Measurements from ENCODE around the gene KDM4B. TPM values are rescaled to one million over a fixed set of nuclear protein-coding genes. Genes with fewer than 3 reads are reported as not detected.

Gene KDM4B
- total and polyA plus RNA-seq, 2 of the 8 experiments (the other 6 are each of a cell fraction or from before 2014, with no cell fraction given) = 12.0 to 31.9 TPM

DNA sequence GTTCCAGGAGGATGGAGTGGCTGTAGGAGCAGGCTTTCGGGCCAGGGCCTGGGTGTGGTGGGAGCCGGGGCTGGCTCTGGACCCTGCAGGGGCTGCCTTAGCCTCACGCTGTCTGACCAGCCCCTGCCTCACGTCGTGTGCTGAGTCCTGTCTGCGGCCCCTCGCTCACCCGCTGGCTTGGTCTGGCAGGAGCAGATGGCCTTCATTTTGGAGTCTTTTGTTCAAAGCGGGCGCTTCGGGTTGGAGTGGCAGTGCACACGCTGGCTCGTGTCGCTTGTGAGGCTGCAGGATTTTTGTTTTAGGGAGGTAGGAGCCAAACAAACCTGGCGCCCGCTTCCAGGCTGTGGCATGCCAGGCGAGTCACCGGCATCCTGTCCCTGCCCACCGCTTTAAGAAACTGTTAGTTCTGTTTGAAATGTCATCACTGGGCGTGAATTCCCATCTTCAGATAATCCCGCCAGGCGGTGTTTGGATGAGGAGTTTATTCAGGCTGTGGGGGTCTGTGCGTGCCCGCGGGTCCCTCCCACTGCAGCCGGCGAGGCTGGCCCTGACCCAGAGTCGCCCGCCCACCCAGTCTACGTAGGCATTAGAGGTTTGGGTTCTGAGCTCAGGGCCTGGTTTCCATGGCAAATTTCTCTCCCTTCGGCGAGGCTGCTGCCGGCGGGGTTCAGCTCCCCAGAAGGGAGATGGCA lies 89.8 kb downstream of the KDM4B start:
- no peak overlapping the region for H2BK5ac ChIP-seq (ENCODE audit: low read depth, low read length)
- H3K4me1 ChIP-seq (replicated peaks in 1 of 4; ENCODE audit: control insufficient read depth in 3 of 4, insufficient read depth in 4 of 4, low read length in 3 of 4) = peaks cover 0 to 9% (median 0%) of the 10 kb centered on the region in 4 experiments; a peak in 3 of 7 replicates
- H3K4me2 ChIP-seq (ENCODE audit: insufficient read depth in 1 of 2, low read depth in 2 of 2, low read length in 2 of 2) = no peak overlapping the region
- no peak overlapping the region for H3K9ac ChIP-seq (replicated peaks in 1 of 4; ENCODE audit: extremely low read depth in 1 of 4, low read depth in 3 of 4, low read length in 3 of 4)
- H3K23ac ChIP-seq (ENCODE audit: insufficient read length) = no peak overlapping the region
- WGBS, 2 experiments (ENCODE audit: extremely low coverage in 1 of 2, insufficient coverage in 1 of 2, insufficient read length in 1 of 2, insufficient replicate concordance in 2 of 2, low coverage in 1 of 2, low lambda C conversion rate in 2 of 2, missing lambda C conversion rate in 1 of 2) = 90% methylated on average over 32 of the region's 34 CpGs; no CpG with 5 or more reads in 1 of the 2 experiments
- H3K79me1 ChIP-seq (ENCODE audit: low read depth, low read length) = peaks cover 2% of the 10 kb centered on the region; the same call in 1 of the 2 replicates
- peaks cover 0 to 6% of the 10 kb centered on the region in 2 experiments for H4K20me1 ChIP-seq (replicated peaks in 1 of 2; ENCODE audit: control insufficient read depth in 1 of 2, insufficient read depth in 2 of 2, low read length in 2 of 2)
- H3K9me3 ChIP-seq (ENCODE audit: insufficient read depth in 2 of 2, low read depth in 1 of 2, low read length in 1 of 2) = peaks cover 7 to 12% of the 10 kb centered on the region in 2 experiments; a peak in 3 of 4 replicates
- H3K27ac ChIP-seq (ENCODE audit: low read depth, low read length) = no peak overlapping the region
- H3K27me3 ChIP-seq (replicated peaks in 1 of 4; ENCODE audit: control insufficient read depth in 3 of 4, extremely low read depth in 1 of 4, insufficient read depth in 3 of 4, low read length in 3 of 4) = no peaks in the 10 kb centered on the region
- TF ChIP-seq POU5F1 (IDR thresholded peaks at IDR 0.05; ENCODE audit: low read depth, low read length) = no peak
- no peak for TF ChIP-seq RNF2 (IDR thresholded peaks at IDR 0.05; ENCODE audit: borderline replicate concordance, low read depth, low read length, missing control alignments, poor library complexity, severe bottlenecking)
- TF ChIP-seq TAF1 (IDR thresholded peaks at IDR 0.05; ENCODE audit: low read depth, low read length) = no peak
- no peak for TF ChIP-seq NRF1 (IDR thresholded peaks at IDR 0.05; ENCODE audit: low read depth, low read length)
- no peak for TF ChIP-seq TCF12 (IDR thresholded peaks at IDR 0.05; ENCODE audit: low read depth, low read length)
- TF ChIP-seq, protein P1, sequence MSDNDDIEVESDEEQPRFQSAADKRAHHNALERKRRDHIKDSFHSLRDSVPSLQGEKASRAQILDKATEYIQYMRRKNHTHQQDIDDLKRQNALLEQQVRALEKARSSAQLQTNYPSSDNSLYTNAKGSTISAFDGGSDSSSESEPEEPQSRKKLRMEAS (IDR thresholded peaks at IDR 0.05) = no peak
- TF ChIP-seq PHF8 (conservative IDR thresholded peaks at IDR 0.05; ENCODE audit: low read depth, low read length) = no peak
- DNase-seq (ENCODE audit: low read depth in 1 of 2, low spot score in 2 of 2) = no peak
- no peak overlapping the region for H4K91ac ChIP-seq (replicated peaks; ENCODE audit: insufficient read length, low read length)
- H3K4ac ChIP-seq (replicated peaks; ENCODE audit: insufficient read length, low read depth, low read length) = no peak overlapping the region
- ChIA-PET POLR2A (ENCODE audit: partially characterized antibody) (no interaction called here), CTCF (ENCODE audit: partially characterized antibody) (interaction anchor here (0.6 to 3.3 kb wide), 6 partner anchors 9 to 83 kb away, joined by 3 to 10 read pairs (median 5); no protein-coding TSS in a partner anchor)
- H4K8ac ChIP-seq (ENCODE audit: extremely low read depth, insufficient read depth, low read length) = peak overlapping the region; percentile 62; the same call in 1 of the 2 replicates
- H3K4me3 ChIP-seq (ENCODE audit: extremely low read depth in 1 of 4, insufficient read depth in 2 of 4, low read depth in 3 of 4, low read length in 4 of 4) = no peak overlapping the region
- H2BK120ac ChIP-seq (replicated peaks; ENCODE audit: low read depth, low read length) = no peak overlapping the region
- no peak overlapping the region for H2BK20ac ChIP-seq (ENCODE audit: low read length)
- H4K5ac ChIP-seq (ENCODE audit: insufficient read length, low read depth, low read length) = no peak overlapping the region
- H2BK15ac ChIP-seq (ENCODE audit: low read length) = no peak overlapping the region
- no peak overlapping the region for H3K14ac ChIP-seq (ENCODE audit: insufficient read length)
- H3K18ac ChIP-seq (ENCODE audit: extremely low read depth, low read length) = no peak overlapping the region
- H3K23me2 ChIP-seq (ENCODE audit: low read depth, low read length) = no peaks in the 10 kb centered on the region
- no peaks in the 10 kb centered on the region for H3K79me2 ChIP-seq (ENCODE audit: control insufficient read depth in 1 of 2, insufficient read depth in 2 of 2, low read length in 2 of 2)
- no peak for FAIRE-seq
- no peak overlapping the region for H2AFZ ChIP-seq (ENCODE audit: low read length)
- H3K36me3 ChIP-seq (ENCODE audit: control insufficient read depth in 2 of 4, insufficient read depth in 4 of 4, low read length in 3 of 4) = peaks cover 0 to 8% (median 4%) of the 10 kb centered on the region in 4 experiments; a peak in 3 of 8 replicates
- no peak overlapping the region for H2AK5ac ChIP-seq (ENCODE audit: low read depth, low read length)
- H2BK12ac ChIP-seq (ENCODE audit: low read depth, low read length) = no peak overlapping the region
- no peak overlapping the region for H3K56ac ChIP-seq (replicated peaks; ENCODE audit: insufficient read length, low read depth, low read length)
